H1 (cell line): ENCODE results near the gene ZNF346. TPM values are rescaled to one million over a fixed set of nuclear protein-coding genes. Genes with fewer than 3 reads are reported as not detected.

Experiments
- ASH2L ChIP-seq: fragments of 200-600, 300-600 bp; sonication (generic); IDR thresholded peaks from one replicate; pipeline ENCODE4 v1.7.1; 2017; ENCODE audit warnings: low read length
- BRCA1 ChIP-seq: IDR thresholded peaks from 2 replicates; pipeline ENCODE4 v1.6.1; 2012; ENCODE audit warnings: low read depth, low read length, improper control_type of control experiment
- CHD2 ChIP-seq: IDR thresholded peaks from 2 replicates; pipeline ENCODE4 v1.6.1; 2012; ENCODE audit warnings: low read length, improper control_type of control experiment
- CREB1 ChIP-seq: IDR thresholded peaks from 2 replicates; pipeline ENCODE4 v1.6.1; 2012; ENCODE audit warnings: inconsistent platforms
- CTCF ChIP-seq, 3 experiments: IDR thresholded peaks; 1 replicate in 2 of 3; 2 replicates in 1 of 3; pipeline versions ENCODE4 v1.5.1 to v1.6.1; 2011; ENCODE audit warnings: low read length in 3 of 3, mild to moderate bottlenecking in 3 of 3, inconsistent platforms in 2 of 3, low read depth in 1 of 3, moderate library complexity in 1 of 3; ENCODE audit not compliant: insufficient read depth in 1 of 3; ENCODE audit errors: control extremely low read depth in 1 of 3
- E2F6 ChIP-seq: IDR thresholded peaks from 2 replicates; pipeline ENCODE4 v1.6.1; 2012; ENCODE audit warnings: inconsistent platforms
- GTF2F1 ChIP-seq: IDR thresholded peaks from 2 replicates; pipeline ENCODE4 v1.6.1; 2012; ENCODE audit warnings: low read depth, low read length, improper control_type of control experiment, borderline replicate concordance
- KDM1A ChIP-seq: fragments of 200-600, 300-600 bp; sonication (generic); IDR thresholded peaks from 2 replicates; pipeline ENCODE4 v1.7.1; 2016; ENCODE audit warnings: mild to moderate bottlenecking, low read length, borderline replicate concordance
- KDM5A ChIP-seq: fragments of 200-600 bp; IDR thresholded peaks from 2 replicates; pipeline ENCODE4 v1.7.1; 2012; ENCODE audit warnings: mild to moderate bottlenecking, low read length, inconsistent platforms, mixed read lengths
- MAX ChIP-seq: IDR thresholded peaks from 2 replicates; pipeline ENCODE4 v1.6.1; 2012; ENCODE audit warnings: inconsistent platforms
- PHF8 ChIP-seq: fragments of 200-600 bp; sonication (generic); conservative IDR thresholded peaks from 2 replicates; pipeline ENCODE4 v1.7.1; 2012; ENCODE audit warnings: low read depth, mild to moderate bottlenecking, inconsistent platforms, low read length, moderate library complexity
- RAD21 ChIP-seq, 2 experiments: IDR thresholded peaks in 1 of 2; conservative IDR thresholded peaks in 1 of 2; 2 replicates each; pipeline ENCODE4 v1.6.1; 2011; ENCODE audit warnings: low read depth in 2 of 2, low read length in 2 of 2, improper control_type of control experiment in 1 of 2, inconsistent platforms in 1 of 2, mild to moderate bottlenecking in 1 of 2, moderate library complexity in 1 of 2
- RBBP5 ChIP-seq: IDR thresholded peaks from 2 replicates; pipeline ENCODE4 v1.7.1; 2012; ENCODE audit warnings: low read depth, mild to moderate bottlenecking, inconsistent platforms, low read length, moderate library complexity, borderline replicate concordance
- RNF2 ChIP-seq: fragments of 200-900, 300-1000 bp; sonication (generic); IDR thresholded peaks from 2 replicates; pipeline ENCODE4 v1.7.1; 2016; ENCODE audit warnings: borderline replicate concordance, low read depth, mild to moderate bottlenecking, antibody characterized with exemption, low read length; ENCODE audit not compliant: poor library complexity, severe bottlenecking; ENCODE audit errors: missing control alignments
- SP1 ChIP-seq: IDR thresholded peaks from 2 replicates; pipeline ENCODE4 v1.6.1; 2011; ENCODE audit warnings: low read depth, low read length
- TBP ChIP-seq: IDR thresholded peaks from 2 replicates; pipeline ENCODE4 v1.6.1; 2011; ENCODE audit warnings: low read depth, low read length, improper control_type of control experiment
- YY1 ChIP-seq: IDR thresholded peaks from 2 replicates; pipeline ENCODE4 v1.6.1; 2011; ENCODE audit warnings: low read depth, mild to moderate bottlenecking, low read length
- polyA plus RNA-seq, 7 experiments: library from polyadenylated mRNA; depleted of rRNA in 3 of 7; stranded (reverse) in 5 of 7; unstranded in 2 of 7; fragments of >200 nt in 5 of 7; fragments of 200-250 nt in 2 of 7; gene quantifications; 1 replicate in 5 of 7; 2 replicates in 1 of 7; 4 replicates in 1 of 7; pipeline versions ENCODE4 v1.2.1 to v1.2.3, GENCODE V29; 2011 to 2013; ENCODE audit warnings: missing spikeins in 2 of 7, mixed read lengths in 2 of 7
- total RNA-seq: library from RNA; stranded (reverse); fragmentation: NEBNext Ultra II Directional; extraction: Animal tissue kit (Norgen Biotek cat#: 25700); gene quantifications from 2 replicates; pipeline ENCODE4 v1.2.1, GENCODE V29; 2021

ZNF346 gene
- total and polyA plus RNA-seq, 2 of the 8 experiments (the other 6 are each of a cell fraction or from before 2014, with no cell fraction given), result 19.9 to 20.8 TPM

- TF ChIP-seq YY1 (peak; percentile 81), KDM1A (0 out of 2 replicates have a peak, but pooled peaks have one; percentile 9), CTCF (IDR thresholded peaks at IDR 0.05; ENCODE audit: control extremely low read depth in 1 of 3, insufficient read depth in 1 of 3, low read depth in 1 of 3, low read length in 3 of 3) (peak; percentile 55 to 66 (median 64)), ASH2L (peak; percentile 72), BRCA1 (peak; percentile 92), PHF8 (peak; percentile 88), CREB1 (no peak), E2F6 (0 out of 2 replicates have a peak, but pooled peaks have one; percentile 58), RAD21 (IDR thresholded peaks at IDR 0.05 in 1 of 2, conservative IDR thresholded peaks at IDR 0.05 in 1 of 2; ENCODE audit: low read depth in 2 of 2, low read length in 2 of 2) (peak; percentile 1 to 32; a peak in 1 of 4 replicates), KDM5A (no peak), TBP (peak; percentile 81), SP1 (no peak), RNF2 (no peak), MAX (0 out of 2 replicates have a peak, but pooled peaks have one; percentile 5), GTF2F1 (no peak), RBBP5 (peak; percentile 75), CHD2 (peak; percentile 98)
- TF ChIP-seq, all 59 proteins: peak for 18
Observed at GRCh38 chr5:177022386-177023302, at the start of gene ZNF346 (continued).
